SK-N-SH (cell line): ENCODE results near the gene NF2. TPM values are rescaled to one million over a fixed set of nuclear protein-coding genes. Genes with fewer than 3 reads are reported as not detected.

Experiments
- CTCF ChIA-PET: fragments of 300-600, 350-600 bp; formaldehyde crosslinking; extraction: SDS; loops from one replicate; lab custom pipeline; 2021; lab: Yijun Ruan, JAX
- POLR2A ChIA-PET: fragments of 350-600 bp; sonication (Branson Sonifier 250); formaldehyde crosslinking; extraction: SDS; loops from one replicate; lab custom pipeline; 2020; ENCODE audit warnings: antibody characterized with exemption, inconsistent platforms; lab: Yijun Ruan, JAX
- DNase-seq: peaks from one replicate; pipeline ENCODE4 v3.0.0; 2012
- H2AFZ ChIP-seq: fragments of 200-600 bp; sonication (generic); 2 replicates; pipeline ENCODE4 v1.8.1; 2016; ENCODE audit warnings: antibody characterized with exemption, mild to moderate bottlenecking, low read depth
- H3F3A ChIP-seq: fragments of 200-600 bp; sonication (generic); replicated peaks from 2 replicates; pipeline ENCODE3; 2016; ENCODE audit warnings: antibody characterized with exemption, mild to moderate bottlenecking; ENCODE audit not compliant: insufficient read depth
- H3K27ac ChIP-seq, 2 experiments: fragments of 200-500 bp in 1 of 2; fragments of 200-600 bp in 1 of 2; sonication (Bioruptor generic) in 1 of 2; sonication (generic), shearing (Covaris generic) in 1 of 2; 2 replicates each; pipeline versions ENCODE4 v1.5.1 to v1.6.1; 2014 to 2016; ENCODE audit warnings: low read depth in 2 of 2, inconsistent platforms in 1 of 2, low read length in 1 of 2, mild to moderate bottlenecking in 1 of 2, mixed read lengths in 1 of 2
- H3K27me3 ChIP-seq: fragments of 200-600 bp; sonication (generic), shearing (Covaris generic); 2 replicates; pipeline ENCODE4 v1.6.1; 2016; ENCODE audit warnings: mixed run types; ENCODE audit not compliant: insufficient read depth
- H3K36me3 ChIP-seq, 2 experiments: fragments of 200-500 bp in 1 of 2; fragments of 200-600 bp in 1 of 2; sonication (Bioruptor generic) in 1 of 2; sonication (generic) in 1 of 2; replicated peaks in 1 of 2; 2 replicates each; pipeline versions ENCODE3 to v1.5.1; 2014 to 2016; ENCODE audit warnings: low read length in 1 of 2, mild to moderate bottlenecking in 1 of 2; ENCODE audit not compliant: insufficient read depth in 2 of 2, control insufficient read depth in 1 of 2
- H3K4me1 ChIP-seq, 2 experiments: fragments of 200-500 bp in 1 of 2; fragments of 200-600 bp in 1 of 2; sonication (Bioruptor generic) in 1 of 2; sonication (generic), shearing (Covaris generic) in 1 of 2; 2 replicates each; pipeline versions ENCODE4 v1.5.1 to v1.6.1; 2014 to 2016; ENCODE audit warnings: low read depth in 1 of 2, low read length in 1 of 2, mixed run types in 1 of 2; ENCODE audit not compliant: insufficient read depth in 2 of 2, control insufficient read depth in 1 of 2
- H3K4me2 ChIP-seq: fragments of 200-600 bp; sonication (generic), shearing (Covaris generic); 2 replicates; pipeline ENCODE4 v1.6.1; 2017; ENCODE audit warnings: mixed run types
- H3K4me3 ChIP-seq, 2 experiments: fragments of 200-500 bp in 1 of 2; fragments of 200-600 bp in 1 of 2; sonication (Bioruptor generic) in 1 of 2; sonication (generic), shearing (Covaris generic) in 1 of 2; 2 replicates each; pipeline versions ENCODE4 v1.5.1 to v1.8.1; 2014 to 2016; ENCODE audit warnings: low read depth in 2 of 2, inconsistent platforms in 1 of 2, low read length in 1 of 2, mild to moderate bottlenecking in 1 of 2, mixed read lengths in 1 of 2, moderate library complexity in 1 of 2
- H3K79me2 ChIP-seq: fragments of 200-600 bp; sonication (generic); 2 replicates; pipeline ENCODE4 v1.8.1; 2017; ENCODE audit warnings: mild to moderate bottlenecking; ENCODE audit not compliant: insufficient read depth
- H3K9ac ChIP-seq: fragments of 200-600 bp; sonication (generic); 2 replicates; pipeline ENCODE4 v1.6.1; 2017; ENCODE audit warnings: mixed run types
- H3K9me2 ChIP-seq: fragments of 200-600 bp; sonication (generic); 2 replicates; pipeline ENCODE4 v1.6.1; 2017; ENCODE audit warnings: mixed run types
- H3K9me3 ChIP-seq: fragments of 200-600 bp; sonication (generic); 2 replicates; pipeline ENCODE4 v1.6.1; 2017; ENCODE audit warnings: mixed run types, mild to moderate bottlenecking, moderate library complexity
- H4K20me1 ChIP-seq: fragments of 200-600 bp; sonication (generic); 2 replicates; pipeline ENCODE4 v1.6.1; 2017; ENCODE audit warnings: mild to moderate bottlenecking, mixed run types; ENCODE audit not compliant: insufficient read depth
- FOSL2 ChIP-seq: IDR thresholded peaks from 2 replicates; pipeline ENCODE4 v1.4.0; 2012; ENCODE audit warnings: low read depth, mild to moderate bottlenecking, moderate library complexity, borderline replicate concordance
- FOXJ3 ChIP-seq: sonication (generic); formaldehyde crosslinking; IDR thresholded peaks from 2 replicates; pipeline ENCODE4 v1.5.1; 2020; ENCODE audit warnings: mild to moderate bottlenecking, missing genetic modification reagents
- FOXM1 ChIP-seq: IDR thresholded peaks from 2 replicates; pipeline ENCODE4 v1.4.0; 2012; ENCODE audit warnings: low read depth, mild to moderate bottlenecking
- GABPA ChIP-seq: IDR thresholded peaks from 2 replicates; pipeline ENCODE4 v1.4.0; 2012; ENCODE audit warnings: low read depth, mild to moderate bottlenecking
- GATA2 ChIP-seq: sonication (generic); formaldehyde crosslinking; IDR thresholded peaks from 2 replicates; pipeline ENCODE4 v1.5.0; 2020; ENCODE audit warnings: mild to moderate bottlenecking, missing genetic modification reagents
- MEF2A ChIP-seq: IDR thresholded peaks from 2 replicates; pipeline ENCODE4 v1.4.0; 2012; ENCODE audit warnings: low read depth, borderline replicate concordance
- MXI1 ChIP-seq: IDR thresholded peaks from 2 replicates; pipeline ENCODE4 v1.6.1; 2012; ENCODE audit warnings: mild to moderate bottlenecking, low read depth, low read length, improper control_type of control experiment
- NRF1 ChIP-seq: IDR thresholded peaks from 2 replicates; pipeline ENCODE4 v1.6.1; 2012; ENCODE audit warnings: low read depth, mild to moderate bottlenecking, low read length
- RCOR1 ChIP-seq: fragments of 150-350 bp; IDR thresholded peaks from 2 replicates; pipeline ENCODE4 v1.6.1; 2017; ENCODE audit warnings: antibody characterized with exemption, low read length
- SIN3A ChIP-seq: IDR thresholded peaks from 2 replicates; pipeline ENCODE4 v1.6.1; 2012; ENCODE audit warnings: low read depth, mild to moderate bottlenecking, low read length, moderate library complexity, borderline replicate concordance
- TAF1 ChIP-seq: IDR thresholded peaks from 2 replicates; pipeline ENCODE4 v1.6.1; 2012; ENCODE audit warnings: low read depth, mild to moderate bottlenecking, low read length, moderate library complexity, borderline replicate concordance
- USF1 ChIP-seq: IDR thresholded peaks from 2 replicates; pipeline ENCODE4 v1.4.0; 2012; ENCODE audit warnings: low read depth, borderline replicate concordance
- USF2 ChIP-seq: fragments of 150-350 bp; IDR thresholded peaks from 2 replicates; pipeline ENCODE4 v1.6.1; 2017; ENCODE audit warnings: antibody characterized with exemption, low read length, low read depth, borderline replicate concordance
- YY1 ChIP-seq: IDR thresholded peaks from 2 replicates; pipeline ENCODE4 v1.4.0; 2012; ENCODE audit warnings: low read depth, mild to moderate bottlenecking
- WGBS: methylation state at CpG from one replicate; pipeline ENCODE4 v1.1.6; 2017; ENCODE audit warnings: low lambda C conversion rate; 5-methylcytosine and 5-hydroxymethylcytosine counted together
- polyA plus RNA-seq, 3 experiments: library from polyadenylated mRNA; depleted of rRNA; stranded (reverse); fragments of >200 nt; gene quantifications; 2 replicates each; pipeline ENCODE4 v1.2.3, GENCODE V29; 2012
- TF ChIP-seq, protein P1 (sequence below): fragments of 200-600 bp; sonication (generic); IDR thresholded peaks from 2 replicates; pipeline ENCODE4 v1.6.1; 2017; ENCODE audit warnings: antibody characterized with exemption, mild to moderate bottlenecking, moderate library complexity
- TF ChIP-seq, protein P2 (sequence below): IDR thresholded peaks from 2 replicates; pipeline ENCODE4 v1.4.0; 2012; ENCODE audit warnings: low read depth
- TF ChIP-seq, protein P3 (sequence below): IDR thresholded peaks from 2 replicates; pipeline ENCODE4; 2012
- TF ChIP-seq, protein P4 (sequence below): IDR thresholded peaks from 2 replicates; pipeline ENCODE4 v1.4.0; 2012; ENCODE audit warnings: low read depth, borderline replicate concordance

The NF2 gene
- polyA plus RNA-seq, 1 of the 3 experiments (the other 2 are of a cell fraction): 44.1 TPM

GRCh38 chr22:29740216-29740615 is 136.8 kb downstream of the NF2 start:
- Histone ChIP-seq H3K27ac (no peak overlapping the region), H3K4me1 (peaks cover 0 to 6% of the 10 kb centered on the region in 2 experiments; a peak in 2 of 4 replicates), H3K27me3 (no peaks in the 10 kb centered on the region), H3K79me2 (no peaks in the 10 kb centered on the region), H3K9ac (no peak overlapping the region), H3K4me3 (no peak overlapping the region), H3K9me3 (no peaks in the 10 kb centered on the region), H2AFZ (no peak overlapping the region)
- CTCF ChIA-PET: interaction anchor here (1.7 kb wide), 1 partner anchor 10 kb away, joined by 3 read pairs; no protein-coding TSS in a partner anchor
- no peak for TF ChIP-seq GABPA
- TF ChIP-seq, protein P1, sequence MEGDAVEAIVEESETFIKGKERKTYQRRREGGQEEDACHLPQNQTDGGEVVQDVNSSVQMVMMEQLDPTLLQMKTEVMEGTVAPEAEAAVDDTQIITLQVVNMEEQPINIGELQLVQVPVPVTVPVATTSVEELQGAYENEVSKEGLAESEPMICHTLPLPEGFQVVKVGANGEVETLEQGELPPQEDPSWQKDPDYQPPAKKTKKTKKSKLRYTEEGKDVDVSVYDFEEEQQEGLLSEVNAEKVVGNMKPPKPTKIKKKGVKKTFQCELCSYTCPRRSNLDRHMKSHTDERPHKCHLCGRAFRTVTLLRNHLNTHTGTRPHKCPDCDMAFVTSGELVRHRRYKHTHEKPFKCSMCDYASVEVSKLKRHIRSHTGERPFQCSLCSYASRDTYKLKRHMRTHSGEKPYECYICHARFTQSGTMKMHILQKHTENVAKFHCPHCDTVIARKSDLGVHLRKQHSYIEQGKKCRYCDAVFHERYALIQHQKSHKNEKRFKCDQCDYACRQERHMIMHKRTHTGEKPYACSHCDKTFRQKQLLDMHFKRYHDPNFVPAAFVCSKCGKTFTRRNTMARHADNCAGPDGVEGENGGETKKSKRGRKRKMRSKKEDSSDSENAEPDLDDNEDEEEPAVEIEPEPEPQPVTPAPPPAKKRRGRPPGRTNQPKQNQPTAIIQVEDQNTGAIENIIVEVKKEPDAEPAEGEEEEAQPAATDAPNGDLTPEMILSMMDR: no peak
- TF ChIP-seq RCOR1: no peak
- TF ChIP-seq TAF1: no peak
- TF ChIP-seq USF2: no peak
- no peak for TF ChIP-seq MEF2A
- TF ChIP-seq FOSL2: no peak
- TF ChIP-seq, protein P2, sequence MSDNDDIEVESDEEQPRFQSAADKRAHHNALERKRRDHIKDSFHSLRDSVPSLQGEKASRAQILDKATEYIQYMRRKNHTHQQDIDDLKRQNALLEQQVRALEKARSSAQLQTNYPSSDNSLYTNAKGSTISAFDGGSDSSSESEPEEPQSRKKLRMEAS: no peak
- TF ChIP-seq, all 33 proteins: peak for 0
- H4K20me1 ChIP-seq: no peaks in the 10 kb centered on the region
- POLR2A ChIA-PET: no interaction called here
- H3F3A ChIP-seq: no peaks in the 10 kb centered on the region
- H3K4me2 ChIP-seq: no peak overlapping the region
- peaks cover 0 to 8% of the 10 kb centered on the region in 2 experiments for H3K36me3 ChIP-seq
- 100% methylated on average over 2 of the region's 5 CpGs for WGBS
- H3K9me2 ChIP-seq: no peaks in the 10 kb centered on the region
- no peak for DNase-seq

DNA sequence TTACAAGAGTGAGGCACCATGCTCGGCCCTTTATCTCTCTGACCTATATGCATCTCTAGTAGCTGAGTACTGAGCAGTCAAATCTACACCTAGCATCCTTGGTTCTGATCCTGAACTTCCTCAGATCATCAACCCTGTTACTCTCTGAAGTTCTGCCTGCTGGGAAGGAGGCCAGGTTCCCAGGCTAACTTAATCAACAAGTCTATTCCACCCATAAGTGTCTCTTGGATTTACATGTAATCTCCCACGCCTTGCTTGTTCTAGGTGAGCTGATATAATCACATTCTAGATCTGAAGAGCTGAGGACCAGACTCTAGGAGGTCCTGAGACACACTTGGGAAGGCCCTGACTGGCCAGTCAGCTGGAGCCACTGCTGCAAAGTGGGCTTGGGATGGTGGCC is 138.5 kb downstream of the NF2 start:
- WGBS: 94% methylated on average over 2 of the region's 2 CpGs
- no peaks in the 10 kb centered on the region; a peak in 1 of 4 replicates for H3K4me1 ChIP-seq
- no peak overlapping the region for H3K9ac ChIP-seq
- H2AFZ ChIP-seq: no peak overlapping the region
- DNase-seq: no peak
- H3K4me3 ChIP-seq: no peak overlapping the region
- H3K79me2 ChIP-seq: no peaks in the 10 kb centered on the region
- no peaks in the 10 kb centered on the region for H4K20me1 ChIP-seq
- H3K36me3 ChIP-seq: peaks cover 0 to 12% of the 10 kb centered on the region in 2 experiments
- H3K9me2 ChIP-seq: no peaks in the 10 kb centered on the region
- ChIA-PET CTCF (interaction anchor here (1.2 to 1.7 kb wide), 4 partner anchors 9 to 25 kb away, joined by 3 to 4 read pairs (median 3); partner anchors contain the start of genes UQCR10 and ZMAT5), POLR2A (no interaction called here)
- H3K27me3 ChIP-seq: no peaks in the 10 kb centered on the region
- no peaks in the 10 kb centered on the region for H3F3A ChIP-seq
- no peak overlapping the region for H3K27ac ChIP-seq
- no peak overlapping the region for H3K4me2 ChIP-seq
- no peaks in the 10 kb centered on the region for H3K9me3 ChIP-seq
- TF ChIP-seq USF1: no peak
- TF ChIP-seq SIN3A: no peak
- TF ChIP-seq GATA2 (CRISPR knock-in tag): no peak
- TF ChIP-seq FOSL2: no peak
- TF ChIP-seq GABPA: no peak
- TF ChIP-seq FOXJ3 (CRISPR knock-in tag): no peak
- no peak for TF ChIP-seq MEF2A
- TF ChIP-seq FOXM1: no peak
- TF ChIP-seq NRF1: no peak
- TF ChIP-seq, protein P3, sequence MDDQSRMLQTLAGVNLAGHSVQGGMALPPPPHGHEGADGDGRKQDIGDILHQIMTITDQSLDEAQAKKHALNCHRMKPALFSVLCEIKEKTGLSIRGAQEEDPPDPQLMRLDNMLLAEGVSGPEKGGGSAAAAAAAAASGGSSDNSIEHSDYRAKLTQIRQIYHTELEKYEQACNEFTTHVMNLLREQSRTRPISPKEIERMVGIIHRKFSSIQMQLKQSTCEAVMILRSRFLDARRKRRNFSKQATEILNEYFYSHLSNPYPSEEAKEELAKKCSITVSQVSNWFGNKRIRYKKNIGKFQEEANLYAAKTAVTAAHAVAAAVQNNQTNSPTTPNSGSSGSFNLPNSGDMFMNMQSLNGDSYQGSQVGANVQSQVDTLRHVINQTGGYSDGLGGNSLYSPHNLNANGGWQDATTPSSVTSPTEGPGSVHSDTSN: no peak
- no peak for TF ChIP-seq USF2
- TF ChIP-seq, protein P4, sequence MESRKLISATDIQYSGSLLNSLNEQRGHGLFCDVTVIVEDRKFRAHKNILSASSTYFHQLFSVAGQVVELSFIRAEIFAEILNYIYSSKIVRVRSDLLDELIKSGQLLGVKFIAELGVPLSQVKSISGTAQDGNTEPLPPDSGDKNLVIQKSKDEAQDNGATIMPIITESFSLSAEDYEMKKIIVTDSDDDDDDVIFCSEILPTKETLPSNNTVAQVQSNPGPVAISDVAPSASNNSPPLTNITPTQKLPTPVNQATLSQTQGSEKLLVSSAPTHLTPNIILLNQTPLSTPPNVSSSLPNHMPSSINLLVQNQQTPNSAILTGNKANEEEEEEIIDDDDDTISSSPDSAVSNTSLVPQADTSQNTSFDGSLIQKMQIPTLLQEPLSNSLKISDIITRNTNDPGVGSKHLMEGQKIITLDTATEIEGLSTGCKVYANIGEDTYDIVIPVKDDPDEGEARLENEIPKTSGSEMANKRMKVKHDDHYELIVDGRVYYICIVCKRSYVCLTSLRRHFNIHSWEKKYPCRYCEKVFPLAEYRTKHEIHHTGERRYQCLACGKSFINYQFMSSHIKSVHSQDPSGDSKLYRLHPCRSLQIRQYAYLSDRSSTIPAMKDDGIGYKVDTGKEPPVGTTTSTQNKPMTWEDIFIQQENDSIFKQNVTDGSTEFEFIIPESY: no peak
- TF ChIP-seq YY1: no peak
- no peak for TF ChIP-seq RCOR1
- no peak for TF ChIP-seq MXI1
